ENCODE results near the gene FARP1.

The FARP1 gene

GRCh38 chr13:98299235-98299965 lies 156.5 kb downstream of the FARP1 start (continued):
- TF ChIP-seq ZBTB49 (tag by site-specific recombination; IDR thresholded peaks at IDR 0.05; ENCODE audit: low read depth) (no peak), REST (tag by site-specific recombination; IDR thresholded peaks at IDR 0.05) (peak; percentile 19; the same call in 1 of the 2 replicates), ZNF596 (tag by site-specific recombination; IDR thresholded peaks at IDR 0.05) (no peak), KLF1 (tag by site-specific recombination; IDR thresholded peaks at IDR 0.05) (no peak), ZNF239 (tag by site-specific recombination; IDR thresholded peaks at IDR 0.05) (no peak)

GRCh38 chr13:98299966-98300350 lies 157.1 kb downstream of the FARP1 start:
- H3K4me3 ChIP-seq (ENCODE audit: low read depth, low read length) = no peak overlapping the region
- ChIA-PET POLR2A (no interaction called here), CTCF (interaction anchor here (0.7 kb wide), 1 partner anchor 146 kb away, joined by 3 read pairs; no protein-coding TSS in a partner anchor)
- no peaks in the 10 kb centered on the region for H3K9me3 ChIP-seq (ENCODE audit: control insufficient read depth, insufficient read depth, low read depth, low read length)
- H3K27ac ChIP-seq (ENCODE audit: extremely low read depth, low read depth, low read length) = no peak overlapping the region
- peaks cover 22% of the 10 kb centered on the region for H3K4me1 ChIP-seq (ENCODE audit: control insufficient read depth, insufficient read depth, low read length)
- H3K36me3 ChIP-seq (ENCODE audit: control insufficient read depth in 2 of 2, insufficient read depth in 1 of 2, low read length in 2 of 2) = no peaks in the 10 kb centered on the region
- TF ChIP-seq ZNF837 (tag by site-specific recombination; IDR thresholded peaks at IDR 0.05) = no peak
- no peak for TF ChIP-seq ZNF645 (tag by site-specific recombination; IDR thresholded peaks at IDR 0.05)
- TF ChIP-seq REST (tag by site-specific recombination; IDR thresholded peaks at IDR 0.05) = peak; percentile 1; the same call in 1 of the 2 replicates
- TF ChIP-seq ZNF571 (tag by site-specific recombination; IDR thresholded peaks at IDR 0.05) = no peak
- TF ChIP-seq ZNF155 (tag by site-specific recombination; IDR thresholded peaks at IDR 0.05) = no peak
- TF ChIP-seq ZNF48 (tag by site-specific recombination; IDR thresholded peaks at IDR 0.05) = no peak
- TF ChIP-seq ZNF132 (tag by site-specific recombination; IDR thresholded peaks at IDR 0.05; ENCODE audit: borderline replicate concordance) = no peak
